ENCODE results near the gene FAM114A1.

FAM114A1 gene

GRCh38 chr4:38904090-38904666 lies 36.6 kb downstream of the FAM114A1 start:
- no peaks in the 10 kb centered on the region for H3K27me3 ChIP-seq (ENCODE audit: insufficient read depth, low read depth, severe bottlenecking)
- no peaks in the 10 kb centered on the region for H3K9me3 ChIP-seq (ENCODE audit: severe bottlenecking)
- peak overlapping the region; percentile 65 for H3K27ac ChIP-seq
- peak; percentile 80 for DNase-seq
- H3K4me3 ChIP-seq (ENCODE audit: low read depth, low read length), result peak overlapping the region; percentile 3; the same call in 1 of the 2 replicates
- no peak for TF ChIP-seq CTCF (IDR thresholded peaks at IDR 0.05; ENCODE audit: low read depth, low read length)
- peaks cover 8% of the 10 kb centered on the region for H3K36me3 ChIP-seq

- no peaks in the 10 kb centered on the region for H3K27me3 ChIP-seq (ENCODE audit: insufficient read depth, low read depth, severe bottlenecking)
- peak; percentile 17; the same call in 1 of the 2 replicates for TF ChIP-seq CTCF (IDR thresholded peaks at IDR 0.05; ENCODE audit: low read depth, low read length)
- no peaks in the 10 kb centered on the region for H3K9me3 ChIP-seq (ENCODE audit: severe bottlenecking)
- no peak for DNase-seq
- H3K36me3 ChIP-seq, result peaks cover 8% of the 10 kb centered on the region
- peak overlapping the region; percentile 65 for H3K27ac ChIP-seq
- H3K4me3 ChIP-seq (ENCODE audit: low read depth, low read length), result no peak overlapping the region
Observed at GRCh38 chr4:38904682-38905081, 37.1 kb downstream of the FAM114A1 start.

GRCh38 chr4:38905652-38906385 lies 38.2 kb downstream of the FAM114A1 start:
- Histone ChIP-seq H3K9me3 (ENCODE audit: severe bottlenecking) (no peaks in the 10 kb centered on the region), H3K27me3 (ENCODE audit: insufficient read depth, low read depth, severe bottlenecking) (no peaks in the 10 kb centered on the region), H3K4me3 (ENCODE audit: low read depth, low read length) (no peak overlapping the region), H3K36me3 (peaks cover 8% of the 10 kb centered on the region), H3K27ac (peak overlapping the region; percentile 65)
- no peak for TF ChIP-seq CTCF (IDR thresholded peaks at IDR 0.05; ENCODE audit: low read depth, low read length)
- no peak for DNase-seq

GRCh38 chr4:38907696-38908270 lies 40.2 kb downstream of the FAM114A1 start:
- H3K9me3 ChIP-seq (ENCODE audit: severe bottlenecking), result no peaks in the 10 kb centered on the region
- DNase-seq, result no peak
- peaks cover 8% of the 10 kb centered on the region for H3K36me3 ChIP-seq
- no peaks in the 10 kb centered on the region for H3K27me3 ChIP-seq (ENCODE audit: insufficient read depth, low read depth, severe bottlenecking)
- H3K27ac ChIP-seq, result no peak overlapping the region
- no peak for TF ChIP-seq CTCF (IDR thresholded peaks at IDR 0.05; ENCODE audit: low read depth, low read length)
- H3K4me3 ChIP-seq (ENCODE audit: low read depth, low read length), result no peak overlapping the region

GRCh38 chr4:38909015-38909414 lies 41.4 kb downstream of the FAM114A1 start:
- H3K4me3 ChIP-seq (ENCODE audit: low read depth, low read length), result no peak overlapping the region
- DNase-seq, result no peak
- H3K27ac ChIP-seq, result no peak overlapping the region
- peaks cover 8% of the 10 kb centered on the region for H3K36me3 ChIP-seq
- H3K27me3 ChIP-seq (ENCODE audit: insufficient read depth, low read depth, severe bottlenecking), result no peaks in the 10 kb centered on the region
- H3K9me3 ChIP-seq (ENCODE audit: severe bottlenecking), result no peaks in the 10 kb centered on the region
- TF ChIP-seq CTCF (IDR thresholded peaks at IDR 0.05; ENCODE audit: low read depth, low read length), result no peak
